ENCODE data around the gene ELL2. TPM values are rescaled to one million over a fixed set of nuclear protein-coding genes. Genes with fewer than 3 reads are reported as not detected.

The ELL2 gene
- total and polyA plus RNA-seq, 2 donors (not counting 1 experiment from before 2014, with no cell fraction given): 7.2 to 27.0 TPM

- H3K4me3 Mint-ChIP-seq: no peak overlapping the region
- DNase-seq: no peak
- no peak overlapping the region for H2AFZ ChIP-seq (ENCODE audit: insufficient read depth, low read depth, low read length, poor library complexity, severe bottlenecking)
- no peaks in the 10 kb centered on the region for H4K20me1 ChIP-seq (ENCODE audit: control insufficient read depth, insufficient read depth, low read length, poor library complexity, severe bottlenecking)
- no peak for ATAC-seq (ENCODE audit: low read depth)
- ChIA-PET POLR2A (interaction anchor here (0.9 to 1.0 kb wide), 2 partner anchors 66 to 200 kb away, joined by 3 to 4 read pairs; partner anchors contain the start of gene RFESD), CTCF (interaction anchor here (0.9 to 22.8 kb wide), 17 partner anchors 8 to 488 kb away, joined by 3 to 748 read pairs (median 6); partner anchors contain the start of genes GLRX, RFESD and RHOBTB3)
- H3K9me3 Mint-ChIP-seq (ENCODE audit: insufficient read depth): no peaks in the 10 kb centered on the region
- no peak overlapping the region for H3K27ac Mint-ChIP-seq
- H3K4me1 Mint-ChIP-seq: peaks cover 9% of the 10 kb centered on the region
- H3K27me3 ChIP-seq (replicated peaks in 1 of 4; ENCODE audit: control extremely low read depth in 1 of 4, control insufficient read depth in 3 of 4, insufficient read depth in 4 of 4, low read length in 3 of 4): no peaks in the 10 kb centered on the region
- H3K27ac ChIP-seq (ENCODE audit: low read length in 2 of 2): no peak overlapping the region
- peaks cover 9 to 10% of the 10 kb centered on the region in 2 donors for H3K4me1 ChIP-seq (ENCODE audit: control insufficient read depth in 2 of 2, insufficient read depth in 2 of 2, low read length in 2 of 2)
- H3K9me3 ChIP-seq (ENCODE audit: control extremely low read depth in 1 of 3, control insufficient read depth in 2 of 3, insufficient read depth in 1 of 3, low read length in 2 of 3): no peaks in the 10 kb centered on the region
- H3K36me3 ChIP-seq (replicated peaks in 1 of 2; ENCODE audit: control extremely low read depth in 1 of 2, control insufficient read depth in 1 of 2, extremely low read depth in 1 of 2, insufficient read depth in 2 of 2, low read length in 1 of 2): no peaks in the 10 kb centered on the region
- no peaks in the 10 kb centered on the region for H3K27me3 Mint-ChIP-seq
- H3K4me3 ChIP-seq (ENCODE audit: control extremely low read depth in 1 of 5, extremely low read depth in 1 of 5, insufficient read depth in 1 of 5, low read depth in 2 of 5, low read length in 4 of 5): no peak overlapping the region
- no peak overlapping the region for H3K9ac ChIP-seq (ENCODE audit: low read length)
- no CpG with 5 or more reads among the region's 1 CpG for WGBS (ENCODE audit: insufficient coverage)
- no peak overlapping the region for H3K4me2 ChIP-seq (replicated peaks; ENCODE audit: low read depth, low read length, poor library complexity, severe bottlenecking)
- no peak for TF ChIP-seq EZH2 (IDR thresholded peaks at IDR 0.05; ENCODE audit: borderline replicate concordance, insufficient read depth, low read depth, low read length, poor library complexity, severe bottlenecking)
- peak; percentile 56 for TF ChIP-seq CTCF (IDR thresholded peaks at IDR 0.05)
- no peaks in the 10 kb centered on the region for H3K79me2 ChIP-seq (ENCODE audit: control insufficient read depth, insufficient read depth, low read length)
- intact Hi-C loops (cut with micrococcal nuclease): loop anchor here (1.0 kb wide), 5 partner anchors 12 to 203 kb away; partner anchors contain the start of gene GLRX
Observed at GRCh38 chr5:95847261-95847592, 114.4 kb downstream of the ELL2 start.

GRCh38 chr5:95846554-95847260 lies 114.9 kb downstream of the ELL2 start:
- intact Hi-C loops (cut with micrococcal nuclease): loop anchor here (1.0 kb wide), 5 partner anchors 11 to 202 kb away; partner anchors contain the start of gene GLRX
- TF ChIP-seq CTCF (IDR thresholded peaks at IDR 0.05) (peak; percentile 95), EZH2 (IDR thresholded peaks at IDR 0.05; ENCODE audit: borderline replicate concordance, insufficient read depth, low read depth, low read length, poor library complexity, severe bottlenecking) (no peak)
- no peak overlapping the region for H3K4me2 ChIP-seq (replicated peaks; ENCODE audit: low read depth, low read length, poor library complexity, severe bottlenecking)

More at GRCh38 chr5:95846554-95847260, 114.9 kb downstream of the ELL2 start:
- CTCF ChIA-PET: interaction anchor here (0.8 to 22.8 kb wide), 17 partner anchors 9 to 202 kb away, joined by 3 to 748 read pairs (median 6); partner anchors contain the start of genes GLRX and RFESD
- Mint-ChIP-seq H3K27ac (peak overlapping the region; percentile 46), H3K27me3 (no peaks in the 10 kb centered on the region), H3K9me3 (ENCODE audit: insufficient read depth) (no peaks in the 10 kb centered on the region), H3K4me1 (peaks cover 12% of the 10 kb centered on the region), H3K4me3 (no peak overlapping the region)
- H3K27ac ChIP-seq (ENCODE audit: low read length in 2 of 2): no peak overlapping the region
- no peak overlapping the region for H3K4me3 ChIP-seq (ENCODE audit: control extremely low read depth in 1 of 5, extremely low read depth in 1 of 5, insufficient read depth in 1 of 5, low read depth in 2 of 5, low read length in 4 of 5)
- no peaks in the 10 kb centered on the region for H3K36me3 ChIP-seq (replicated peaks in 1 of 2; ENCODE audit: control extremely low read depth in 1 of 2, control insufficient read depth in 1 of 2, extremely low read depth in 1 of 2, insufficient read depth in 2 of 2, low read length in 1 of 2)
- no peaks in the 10 kb centered on the region for H4K20me1 ChIP-seq (ENCODE audit: control insufficient read depth, insufficient read depth, low read length, poor library complexity, severe bottlenecking)
- WGBS (ENCODE audit: insufficient coverage): 98% methylated on average over 4 of the region's 7 CpGs
- no peaks in the 10 kb centered on the region for H3K27me3 ChIP-seq (replicated peaks in 1 of 4; ENCODE audit: control extremely low read depth in 1 of 4, control insufficient read depth in 3 of 4, insufficient read depth in 4 of 4, low read length in 3 of 4)
- no peak overlapping the region for H3K9ac ChIP-seq (ENCODE audit: low read length)
- peaks cover 9 to 10% of the 10 kb centered on the region in 2 donors for H3K4me1 ChIP-seq (ENCODE audit: control insufficient read depth in 2 of 2, insufficient read depth in 2 of 2, low read length in 2 of 2)
- H2AFZ ChIP-seq (ENCODE audit: insufficient read depth, low read depth, low read length, poor library complexity, severe bottlenecking): no peak overlapping the region
- POLR2A ChIA-PET: interaction anchor here (1.0 kb wide), 1 partner anchor 66 kb away, joined by 4 read pairs; no protein-coding TSS in a partner anchor
- no peaks in the 10 kb centered on the region for H3K9me3 ChIP-seq (ENCODE audit: control extremely low read depth in 1 of 3, control insufficient read depth in 2 of 3, insufficient read depth in 1 of 3, low read length in 2 of 3)
- no peaks in the 10 kb centered on the region for H3K79me2 ChIP-seq (ENCODE audit: control insufficient read depth, insufficient read depth, low read length)
- DNase-seq (peak; percentile 82), ATAC-seq (ENCODE audit: low read depth) (peak; percentile 77)
